Endometrium (tissue), 2 donors: ENCODE results near the gene IFFO2.

Experiments used
- FAIRE-seq: peaks from 2 replicates; lab custom pipeline; 2012; peaks lifted over from hg19 to GRCh38; lab: Jason Lieb, UNC
- donor health status: control.
- donor health status: control.

Gene IFFO2

GRCh38 chr1:18950401-18951026 is 6.0 kb downstream of the IFFO2 start:
- no peak for FAIRE-seq

GRCh38 chr1:18949686-18950400 is 6.6 kb downstream of the IFFO2 start:
- FAIRE-seq: no peak

DNA sequence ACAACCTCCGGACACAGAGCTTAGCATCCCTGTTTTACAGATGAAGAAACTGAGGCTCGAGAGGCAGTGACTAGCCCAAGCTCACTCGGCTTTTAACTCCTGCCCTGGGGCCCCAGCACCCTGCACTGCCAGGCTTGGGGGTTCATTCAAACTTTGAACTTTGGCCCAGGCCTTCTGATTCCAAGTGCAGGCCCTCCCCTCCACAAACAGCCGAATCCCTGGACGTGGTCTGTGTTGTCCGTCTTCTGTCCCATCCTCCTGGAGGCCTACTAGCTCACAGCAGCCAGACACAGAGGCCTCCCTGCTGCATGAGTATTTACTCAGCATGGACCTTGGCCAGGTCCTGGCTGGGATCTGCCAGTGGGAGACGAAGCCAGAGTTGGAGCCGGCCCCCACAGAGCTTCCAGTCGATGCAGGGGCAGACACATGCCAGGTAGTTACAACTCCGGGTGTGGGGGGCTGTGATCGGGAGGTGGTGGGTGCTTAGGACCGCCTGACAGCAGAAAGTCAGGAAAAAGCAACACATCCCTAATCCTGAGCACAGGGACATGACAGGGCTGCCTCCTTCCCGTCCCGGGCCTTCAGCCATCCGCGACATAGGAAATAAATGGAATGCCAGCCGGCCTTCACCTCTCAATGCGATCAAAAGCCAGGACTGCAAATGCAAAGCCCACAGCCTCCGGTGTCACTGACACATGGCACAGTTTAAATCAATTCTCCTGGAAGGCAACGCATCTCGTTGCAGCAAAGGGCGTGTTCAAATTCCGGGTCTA is 7.4 kb downstream of the IFFO2 start:
- FAIRE-seq: no peak

GRCh38 chr1:18948048-18948912 is 8.2 kb downstream of the IFFO2 start:
- FAIRE-seq: no peak

- no peak for FAIRE-seq
These were observed 8.9 kb downstream of the IFFO2 start for GRCh38 chr1:18947570-18947969.

DNA sequence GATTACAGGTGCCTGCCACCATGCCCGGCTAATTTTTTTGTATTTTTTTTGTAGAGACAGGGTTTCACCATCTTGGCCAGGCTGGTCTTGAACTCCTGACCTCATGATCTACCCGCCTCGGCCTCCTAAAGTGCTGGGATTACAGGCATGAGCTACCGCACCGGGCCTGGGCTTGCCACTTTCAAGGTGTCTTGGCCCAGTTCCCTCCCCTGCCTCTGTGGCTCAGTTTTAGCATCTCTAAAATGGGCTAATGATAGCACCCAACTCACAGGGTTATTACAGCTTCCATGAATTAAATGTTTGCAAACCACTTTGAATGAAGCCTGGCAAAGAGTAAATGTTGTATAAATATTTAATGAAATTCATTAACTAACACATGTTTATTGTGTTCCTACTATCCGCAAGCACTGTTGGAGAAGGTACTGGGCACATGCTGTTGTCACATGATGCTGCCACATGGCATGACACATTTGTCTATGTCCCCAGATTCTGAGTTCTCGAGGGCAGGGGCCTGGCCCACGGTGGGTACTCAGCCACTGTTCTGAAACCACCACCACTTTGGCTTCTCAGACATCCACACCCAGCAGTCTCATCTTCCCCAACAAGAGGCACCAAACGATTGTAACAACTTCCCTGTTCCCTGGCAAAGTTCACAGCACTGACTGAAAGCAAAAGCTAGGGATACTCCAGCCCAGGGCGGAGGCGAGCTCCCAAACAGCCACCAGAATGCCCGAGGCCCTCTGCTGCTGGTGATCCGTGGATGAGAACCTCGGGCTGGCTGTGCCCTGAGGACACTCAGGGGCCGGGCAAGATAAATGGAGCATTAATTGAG is 9.7 kb downstream of the IFFO2 start:
- no peak for FAIRE-seq

- FAIRE-seq: no peak
These were observed 11.1 kb downstream of the IFFO2 start for GRCh38 chr1:18945401-18945849.

GRCh38 chr1:18944810-18945209 is 11.7 kb downstream of the IFFO2 start:
- FAIRE-seq: no peak

DNA sequence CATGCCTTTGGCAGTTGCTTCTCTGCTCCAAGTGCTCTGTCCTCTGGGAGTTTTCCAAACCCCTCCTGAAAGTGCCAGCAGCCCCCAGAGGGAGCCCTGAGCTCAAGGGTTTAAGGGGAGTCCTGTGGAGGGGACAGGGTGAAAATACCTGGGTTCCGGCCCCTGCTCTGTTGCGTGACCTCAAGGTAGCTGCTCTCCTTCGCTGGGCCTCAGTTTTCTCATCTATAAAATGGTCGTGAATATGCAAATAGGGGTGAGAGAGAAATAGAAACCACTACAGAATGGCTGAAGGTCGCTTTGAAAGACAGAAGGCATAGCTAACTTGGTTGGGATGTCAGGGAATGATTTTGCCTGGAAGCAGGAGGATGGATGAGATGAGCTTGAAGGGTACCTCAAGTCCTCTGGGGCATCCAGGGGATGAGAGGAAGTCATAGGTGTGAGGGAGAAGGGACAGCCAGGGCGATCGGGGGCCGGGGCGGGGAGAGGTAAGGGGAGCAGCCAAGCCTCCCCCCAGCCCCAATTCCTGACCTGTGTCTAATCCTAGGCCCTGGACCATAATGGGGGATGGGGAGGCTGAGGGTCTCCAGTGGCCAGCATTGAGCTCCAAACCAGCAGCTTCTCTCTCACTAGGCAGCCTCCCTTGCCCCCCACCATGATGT is 12.4 kb downstream of the IFFO2 start:
- no peak for FAIRE-seq

- FAIRE-seq: no peak
These were observed 13.3 kb downstream of the IFFO2 start for GRCh38 chr1:18943162-18943561.

GRCh38 chr1:18942340-18942739 is 14.1 kb downstream of the IFFO2 start:
- no peak for FAIRE-seq

DNA sequence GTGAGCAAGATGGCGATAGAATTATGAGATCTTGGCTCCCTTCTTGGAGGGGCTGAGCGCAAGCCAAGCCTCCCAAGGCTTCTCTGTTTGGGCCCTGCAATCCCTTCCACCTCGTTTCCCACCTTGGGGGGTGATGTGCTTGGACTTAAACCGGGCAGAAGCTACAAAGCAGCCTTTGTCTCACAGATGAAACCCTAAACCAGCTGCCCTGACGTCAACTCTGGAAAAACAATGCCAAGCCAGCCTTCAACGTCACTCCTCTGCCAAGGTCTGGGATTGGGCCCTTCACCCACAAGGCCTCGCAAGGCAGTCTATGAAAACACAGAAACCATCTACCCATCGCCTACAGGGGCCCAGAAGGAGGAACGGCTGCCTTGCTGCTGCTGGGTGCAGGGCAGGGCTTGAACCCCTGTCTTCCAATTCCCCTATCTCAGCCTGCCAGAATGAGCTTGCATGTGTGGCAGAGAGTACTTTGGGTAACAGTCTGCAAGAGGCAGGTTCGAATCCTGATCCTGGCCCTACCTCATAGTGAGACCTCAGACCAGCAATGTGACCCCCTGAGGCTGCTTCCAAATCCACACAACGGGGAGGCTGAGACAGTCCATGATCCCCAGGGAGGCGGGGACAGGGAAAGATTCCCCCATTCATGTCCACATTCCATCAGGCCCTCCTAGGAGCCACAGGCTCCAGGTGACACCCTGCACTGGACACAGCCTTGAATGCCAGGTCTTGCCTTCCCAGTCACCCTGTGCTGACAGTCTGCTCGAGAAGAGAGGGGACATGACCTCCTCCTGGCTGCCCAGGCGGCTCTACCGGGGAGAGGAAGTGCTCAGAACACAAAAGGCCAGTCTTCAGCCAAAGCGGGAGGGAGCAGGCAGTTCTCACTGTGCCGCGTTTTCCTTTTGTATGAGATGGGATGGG is 15.0 kb downstream of the IFFO2 start:
- no peak for FAIRE-seq

DNA sequence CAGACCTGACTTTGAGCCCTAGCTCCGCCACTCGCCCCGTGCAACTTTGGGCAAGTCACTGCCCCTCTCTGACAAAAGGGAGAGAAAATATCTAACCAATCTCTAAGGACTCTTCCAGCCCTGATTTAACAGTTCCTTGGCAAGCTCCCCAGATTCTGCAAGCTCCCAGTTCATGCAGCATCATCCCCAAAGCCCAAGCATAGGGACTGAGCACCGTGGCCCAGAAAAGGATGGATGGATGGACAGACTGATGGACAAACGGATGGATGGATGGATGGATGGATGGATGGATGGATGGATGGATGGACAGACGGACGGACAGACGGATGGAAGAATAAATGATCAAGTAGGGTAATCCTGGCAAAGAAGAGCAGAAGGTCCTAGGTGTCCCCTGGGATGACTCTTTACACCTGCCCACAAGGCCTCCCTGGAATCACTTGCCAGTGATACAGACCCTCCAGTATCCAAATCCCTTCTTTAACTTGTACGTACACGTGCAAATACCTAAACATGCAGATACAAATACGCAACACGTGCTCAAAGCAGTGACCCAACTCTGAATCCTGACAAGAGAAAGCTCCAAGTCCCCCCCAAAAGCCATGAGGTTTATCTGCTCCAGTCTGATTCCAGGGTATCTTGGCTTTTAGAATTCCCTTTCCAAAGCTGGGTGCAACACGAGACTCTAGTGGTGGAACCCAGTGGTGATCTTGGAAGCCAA is 16.0 kb downstream of the IFFO2 start:
- no peak for FAIRE-seq

DNA sequence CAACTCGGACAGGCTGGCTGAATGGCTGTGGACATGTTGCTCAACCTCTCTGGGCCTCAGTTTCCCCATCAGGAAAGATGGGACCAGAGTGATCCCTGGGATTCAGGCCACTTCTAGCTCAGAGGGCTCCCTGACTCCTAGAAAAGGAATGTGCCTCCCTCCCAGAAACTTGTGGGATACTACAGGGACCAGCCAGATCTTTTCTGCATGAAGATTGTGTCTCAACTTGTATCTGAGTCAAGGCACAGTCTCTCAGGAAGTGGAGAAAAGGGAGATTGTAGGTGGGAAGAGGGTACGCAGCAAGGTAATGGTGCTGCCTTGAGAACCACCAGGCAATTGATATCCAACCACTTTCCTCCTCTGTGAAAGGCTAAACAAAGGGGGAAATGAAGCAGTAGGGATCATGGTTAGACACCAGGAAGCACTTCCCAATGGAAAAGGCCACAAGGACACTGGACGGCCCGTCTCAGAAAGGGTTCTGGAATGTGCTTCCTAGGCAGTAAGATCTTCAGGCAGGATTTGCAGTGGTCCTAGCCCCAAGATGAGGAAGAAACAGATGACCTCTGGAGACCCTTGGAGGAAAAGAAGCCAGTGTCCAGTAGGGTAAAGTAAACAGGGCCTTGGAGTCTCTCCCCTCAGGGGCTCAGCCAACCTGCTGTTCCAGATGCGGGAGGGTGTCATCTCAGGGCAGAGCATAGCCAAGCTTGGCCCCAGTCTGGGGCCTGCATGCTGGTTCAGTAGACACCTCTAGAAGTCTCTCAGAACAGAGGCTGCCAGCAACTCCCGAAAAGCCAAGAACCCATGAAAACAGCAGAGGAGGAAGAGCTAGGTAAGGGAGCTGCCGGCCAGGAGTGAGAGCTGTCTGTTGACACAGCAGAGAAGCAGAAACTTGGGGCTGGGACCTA is 16.8 kb downstream of the IFFO2 start:
- no peak for FAIRE-seq

DNA sequence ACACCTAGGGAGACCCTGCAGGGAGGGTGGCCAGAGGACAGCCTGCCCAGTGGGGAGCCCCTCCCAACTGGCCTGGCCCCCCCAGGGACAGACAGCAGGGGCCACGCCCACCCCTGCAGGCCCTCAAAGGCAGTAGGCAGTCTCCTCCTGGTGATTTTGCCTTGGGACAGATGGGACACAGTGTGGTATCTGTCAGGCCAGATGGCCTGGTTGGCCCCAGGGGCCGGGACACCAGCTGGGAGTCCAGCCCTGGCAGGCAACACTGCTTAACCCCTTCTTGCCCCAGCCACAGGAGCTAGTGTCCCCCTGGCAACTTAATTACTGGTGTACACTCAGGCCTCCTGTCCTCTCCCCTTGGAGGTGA is 17.8 kb downstream of the IFFO2 start:
- no peak for FAIRE-seq

DNA sequence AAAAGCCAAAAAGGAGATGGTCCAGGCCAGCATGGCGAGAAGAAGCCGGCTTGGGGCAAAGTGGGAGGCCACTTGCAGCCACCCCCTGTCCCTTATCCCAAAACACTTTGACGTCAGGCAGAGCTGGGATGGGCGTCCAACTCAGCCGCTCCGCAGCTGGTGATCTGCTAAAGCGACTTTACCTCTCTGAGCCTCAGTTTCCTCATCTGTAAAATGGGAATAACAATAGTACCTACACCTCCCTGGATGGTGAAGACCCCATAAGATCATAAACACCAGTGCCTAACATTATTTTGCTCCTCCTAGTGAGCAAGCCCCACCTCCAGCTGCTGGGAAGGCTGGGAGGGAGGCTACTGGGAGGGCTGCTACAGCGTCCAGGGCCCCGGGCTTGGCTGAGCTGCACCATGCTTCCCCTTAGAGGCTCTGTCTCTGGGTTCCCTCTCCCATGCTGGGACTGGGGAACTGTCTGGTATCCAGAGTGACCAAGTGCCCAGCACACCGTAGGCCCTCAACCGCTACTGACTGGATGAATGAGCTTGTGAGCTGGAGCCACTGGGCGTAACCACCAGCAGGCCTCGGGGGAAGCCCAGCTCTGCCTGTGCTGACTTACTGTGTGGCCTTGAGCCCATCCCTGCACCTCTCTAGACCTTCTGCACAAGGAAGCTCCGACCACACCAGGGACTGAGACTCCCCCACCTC is 18.3 kb downstream of the IFFO2 start:
- FAIRE-seq: no peak

- FAIRE-seq: no peak
These were observed 18.9 kb downstream of the IFFO2 start for GRCh38 chr1:18937539-18937938.
